Fibroblast of mammary gland (primary cell): ENCODE measurements around the gene SYNE2.
"Not testable (repeated sequence)": the region's sequence is repeated elsewhere in the genome, so short reads cannot be mapped to it uniquely, and the experiment has no call there.

Experiments used
- DNase-seq: peaks from one replicate; pipeline ENCODE4 v3.0.0-alpha.2; 2010; ENCODE audit warnings: low read depth
- H3K4me3 ChIP-seq: 2 replicates; pipeline ENCODE4 v1.5.1; 2011; ENCODE audit warnings: low read depth, mild to moderate bottlenecking, low read length, moderate library complexity; ENCODE audit not compliant: control insufficient read depth
- TF ChIP-seq, protein P1 (sequence below): conservative IDR thresholded peaks from 2 replicates; pipeline ENCODE4 v1.5.1; 2011; ENCODE audit warnings: low read depth, low read length, inconsistent platforms; ENCODE audit not compliant: control insufficient read depth, insufficient read depth

Gene SYNE2

DNA sequence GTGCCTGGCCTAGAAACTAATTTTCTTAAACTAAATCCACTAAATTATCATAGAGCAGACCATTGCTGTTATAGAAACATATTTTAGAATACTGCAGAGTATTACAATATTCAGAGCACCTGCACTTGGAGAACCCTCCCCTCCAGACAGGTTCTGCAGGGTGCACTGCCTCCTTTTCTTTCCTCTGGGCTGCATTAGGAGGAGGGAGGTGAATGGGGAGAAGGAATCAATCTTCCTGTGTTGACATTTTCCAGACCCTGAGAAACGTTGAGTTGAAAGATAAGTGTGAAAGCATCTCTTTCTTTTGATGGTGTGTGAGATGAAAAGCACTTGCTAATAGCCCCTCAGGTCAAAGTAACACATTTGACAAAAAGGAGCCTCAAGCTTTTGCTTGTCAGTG is 7.3 kb downstream of the SYNE2 start:
- no peak overlapping the region for H3K4me3 ChIP-seq

DNA sequence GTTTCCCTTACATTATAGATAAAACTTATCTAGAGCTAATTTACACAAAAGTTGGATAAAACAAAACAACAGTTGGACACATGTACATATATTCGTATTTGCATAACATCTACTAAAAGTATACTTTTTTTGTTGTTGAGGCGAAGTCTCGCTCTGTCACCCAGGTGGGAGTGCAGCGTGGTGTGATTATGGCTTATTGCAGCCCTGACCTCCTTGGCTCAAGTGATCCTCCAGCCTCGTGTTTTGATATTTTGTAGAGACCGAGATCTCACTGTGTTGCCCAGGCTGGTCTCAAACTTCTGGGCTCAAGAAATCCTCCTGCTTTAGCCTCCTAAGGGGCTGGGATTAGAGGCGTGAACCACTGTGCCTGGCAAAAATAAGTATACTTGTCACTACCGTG is 9.4 kb downstream of the SYNE2 start:
- TF ChIP-seq, protein P1, sequence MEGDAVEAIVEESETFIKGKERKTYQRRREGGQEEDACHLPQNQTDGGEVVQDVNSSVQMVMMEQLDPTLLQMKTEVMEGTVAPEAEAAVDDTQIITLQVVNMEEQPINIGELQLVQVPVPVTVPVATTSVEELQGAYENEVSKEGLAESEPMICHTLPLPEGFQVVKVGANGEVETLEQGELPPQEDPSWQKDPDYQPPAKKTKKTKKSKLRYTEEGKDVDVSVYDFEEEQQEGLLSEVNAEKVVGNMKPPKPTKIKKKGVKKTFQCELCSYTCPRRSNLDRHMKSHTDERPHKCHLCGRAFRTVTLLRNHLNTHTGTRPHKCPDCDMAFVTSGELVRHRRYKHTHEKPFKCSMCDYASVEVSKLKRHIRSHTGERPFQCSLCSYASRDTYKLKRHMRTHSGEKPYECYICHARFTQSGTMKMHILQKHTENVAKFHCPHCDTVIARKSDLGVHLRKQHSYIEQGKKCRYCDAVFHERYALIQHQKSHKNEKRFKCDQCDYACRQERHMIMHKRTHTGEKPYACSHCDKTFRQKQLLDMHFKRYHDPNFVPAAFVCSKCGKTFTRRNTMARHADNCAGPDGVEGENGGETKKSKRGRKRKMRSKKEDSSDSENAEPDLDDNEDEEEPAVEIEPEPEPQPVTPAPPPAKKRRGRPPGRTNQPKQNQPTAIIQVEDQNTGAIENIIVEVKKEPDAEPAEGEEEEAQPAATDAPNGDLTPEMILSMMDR = no peak
- H3K4me3 ChIP-seq = no peak overlapping the region
- DNase-seq = no peak

More for the DNA sequence above, 7.3 kb downstream of the SYNE2 start:
- TF ChIP-seq, protein P1 = no peak
- no peak for DNase-seq

DNA sequence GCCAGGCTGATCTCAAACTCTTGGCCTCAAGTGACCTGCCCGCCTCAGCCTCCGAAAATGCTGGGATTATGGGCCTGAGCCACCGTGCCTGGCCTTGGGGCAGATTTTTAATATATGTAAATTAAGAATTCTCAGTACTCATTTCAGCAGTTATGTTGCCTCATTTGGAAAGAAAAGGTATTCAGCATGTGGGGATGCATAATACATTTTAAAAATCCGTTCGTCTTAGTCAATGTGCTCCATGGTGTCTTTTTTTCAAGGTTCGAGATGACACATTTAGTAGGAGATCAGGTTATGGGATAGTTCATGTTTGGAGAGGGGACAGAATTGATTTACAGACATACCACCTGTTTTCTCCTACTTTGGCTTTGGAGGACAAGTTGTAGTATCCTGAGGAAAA is 10.2 kb downstream of the SYNE2 start:
- DNase-seq = no peak
- no peak overlapping the region for H3K4me3 ChIP-seq
- TF ChIP-seq, protein P1 = no peak

DNA sequence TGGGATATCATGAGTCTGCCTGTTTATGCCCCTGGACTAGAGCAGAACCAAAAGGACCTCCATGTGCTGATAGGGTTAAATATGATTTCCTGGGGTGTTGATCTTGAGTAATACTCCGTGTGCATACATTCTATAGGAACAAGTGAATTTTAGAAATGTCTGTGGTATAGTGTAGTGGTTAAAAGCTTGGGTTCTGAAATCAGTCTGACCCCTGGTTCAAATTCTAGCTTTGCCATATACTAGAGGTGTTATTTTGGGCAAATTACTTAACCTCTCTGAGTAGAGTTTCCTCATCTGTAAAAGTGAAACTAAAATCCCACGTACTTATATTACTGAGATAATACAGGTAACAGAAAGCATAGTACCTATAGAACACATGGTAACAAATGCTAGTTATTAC is 12.0 kb downstream of the SYNE2 start:
- not testable (repeated sequence) for H3K4me3 ChIP-seq, DNase-seq

DNA sequence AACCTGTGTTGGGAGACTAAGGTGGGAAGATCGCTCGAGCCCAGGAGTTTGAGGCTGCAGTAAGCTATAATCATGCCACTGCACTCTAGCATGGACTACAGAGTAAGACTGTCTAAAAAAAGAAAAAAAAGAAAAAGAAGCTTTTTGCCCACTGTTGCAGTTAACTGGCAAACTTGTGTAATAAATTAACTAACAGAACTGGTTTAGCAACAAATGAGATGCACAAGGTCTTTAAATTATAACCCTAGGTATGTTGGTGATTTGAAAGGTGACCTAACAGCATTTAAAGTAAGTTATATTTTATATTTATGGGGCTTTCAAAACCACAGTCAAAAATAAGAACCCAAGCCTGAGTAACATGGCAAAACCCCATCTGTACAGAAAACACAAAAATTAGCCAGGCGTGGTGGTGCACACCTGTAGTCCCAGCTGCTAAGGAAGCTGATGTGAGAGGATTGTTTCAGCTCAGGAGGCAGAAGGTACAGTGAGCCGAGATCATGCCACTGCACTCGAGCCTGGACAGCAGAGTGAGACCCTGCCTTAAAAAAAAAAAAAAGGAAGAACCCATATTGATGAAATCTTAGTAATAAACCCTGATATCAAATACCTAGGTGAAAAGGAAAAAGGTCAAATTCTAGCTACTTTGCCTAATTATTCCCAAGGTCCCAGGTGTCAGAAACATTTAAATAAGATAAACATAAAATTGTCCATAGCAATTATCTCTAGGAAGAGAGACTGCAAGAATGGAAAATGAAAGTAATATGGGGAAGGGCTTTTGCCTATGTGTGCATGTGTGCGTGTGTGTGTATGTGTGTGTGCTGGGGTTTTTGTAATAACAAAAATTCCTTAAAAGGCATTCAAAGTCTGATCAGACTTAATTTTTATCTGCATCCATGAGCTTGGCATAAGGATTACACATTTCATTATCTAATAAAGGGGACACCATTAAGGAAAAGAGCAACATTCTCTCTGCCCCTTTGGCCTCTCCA is 15.4 kb downstream of the SYNE2 start:
- no peak overlapping the region for H3K4me3 ChIP-seq
- TF ChIP-seq, protein P1 = no peak
- DNase-seq = no peak

DNA sequence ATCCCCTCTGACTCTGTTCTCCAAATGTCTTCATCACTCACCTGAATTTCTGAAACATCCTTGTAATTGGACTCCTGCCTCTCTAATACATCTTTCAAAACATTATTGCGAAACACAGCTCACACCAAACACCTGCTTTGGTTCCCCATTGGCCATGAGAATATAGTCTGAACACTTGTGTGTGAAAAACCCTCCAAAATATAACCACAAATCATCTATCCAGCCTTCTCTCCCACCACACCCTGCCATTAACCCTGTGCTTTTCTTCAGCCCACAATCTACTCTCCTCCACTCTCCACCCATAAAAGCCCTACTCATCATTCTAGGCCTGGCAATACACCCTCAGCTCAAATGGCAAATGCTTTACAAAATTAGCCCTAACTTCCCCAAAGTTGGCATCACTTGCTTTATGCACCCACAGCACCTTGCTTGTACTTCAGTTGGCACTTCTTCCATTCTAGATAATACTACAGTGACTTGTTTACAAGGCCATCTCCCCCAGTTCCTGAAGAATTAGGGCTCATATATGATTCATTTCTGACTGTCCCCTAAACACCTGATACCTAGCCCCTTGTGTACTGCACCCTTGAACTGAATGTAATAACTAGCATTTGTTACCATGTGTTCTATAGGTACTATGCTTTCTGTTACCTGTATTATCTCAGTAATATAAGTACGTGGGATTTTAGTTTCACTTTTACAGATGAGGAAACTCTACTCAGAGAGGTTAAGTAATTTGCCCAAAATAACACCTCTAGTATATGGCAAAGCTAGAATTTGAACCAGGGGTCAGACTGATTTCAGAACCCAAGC is 17.3 kb downstream of the SYNE2 start:
- H3K4me3 ChIP-seq, DNase-seq: not testable (repeated sequence)

DNA sequence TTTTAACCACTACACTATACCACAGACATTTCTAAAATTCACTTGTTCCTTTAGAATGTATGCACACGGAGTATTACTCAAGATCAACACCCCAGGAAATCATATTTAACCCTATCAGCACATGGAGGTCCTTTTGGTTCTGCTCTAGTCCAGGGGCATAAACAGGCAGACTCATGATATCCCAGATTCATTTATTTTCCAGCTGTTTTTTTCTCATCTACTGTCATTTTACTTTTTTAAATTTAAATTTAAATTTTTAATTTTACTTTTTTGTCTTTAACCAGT is 17.9 kb downstream of the SYNE2 start:
- H3K4me3 ChIP-seq, DNase-seq: not testable (repeated sequence)

DNA sequence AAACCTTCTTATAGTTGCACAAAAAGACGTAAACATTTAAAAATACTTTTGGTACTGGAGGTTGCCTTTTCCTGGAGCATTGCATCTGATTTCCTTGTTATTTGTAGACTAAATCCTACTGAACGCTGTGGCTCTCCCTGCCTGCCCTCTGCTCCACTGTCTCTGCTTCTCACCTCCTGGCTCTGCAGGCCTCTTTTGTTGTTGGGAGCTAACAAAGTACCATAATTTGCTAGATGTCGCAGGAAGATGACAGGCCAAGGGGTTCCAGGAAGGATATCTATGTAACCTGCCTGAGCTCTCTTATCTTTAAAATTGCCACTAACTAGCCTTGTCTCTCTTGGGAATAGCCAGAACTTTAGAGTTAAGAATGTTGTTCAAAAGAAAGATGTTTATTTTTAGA is 21.4 kb downstream of the SYNE2 start:
- DNase-seq = no peak
- no peak overlapping the region for H3K4me3 ChIP-seq
- TF ChIP-seq, protein P1 = no peak
